ENCODE measurements around the gene BANF1.

DNA sequence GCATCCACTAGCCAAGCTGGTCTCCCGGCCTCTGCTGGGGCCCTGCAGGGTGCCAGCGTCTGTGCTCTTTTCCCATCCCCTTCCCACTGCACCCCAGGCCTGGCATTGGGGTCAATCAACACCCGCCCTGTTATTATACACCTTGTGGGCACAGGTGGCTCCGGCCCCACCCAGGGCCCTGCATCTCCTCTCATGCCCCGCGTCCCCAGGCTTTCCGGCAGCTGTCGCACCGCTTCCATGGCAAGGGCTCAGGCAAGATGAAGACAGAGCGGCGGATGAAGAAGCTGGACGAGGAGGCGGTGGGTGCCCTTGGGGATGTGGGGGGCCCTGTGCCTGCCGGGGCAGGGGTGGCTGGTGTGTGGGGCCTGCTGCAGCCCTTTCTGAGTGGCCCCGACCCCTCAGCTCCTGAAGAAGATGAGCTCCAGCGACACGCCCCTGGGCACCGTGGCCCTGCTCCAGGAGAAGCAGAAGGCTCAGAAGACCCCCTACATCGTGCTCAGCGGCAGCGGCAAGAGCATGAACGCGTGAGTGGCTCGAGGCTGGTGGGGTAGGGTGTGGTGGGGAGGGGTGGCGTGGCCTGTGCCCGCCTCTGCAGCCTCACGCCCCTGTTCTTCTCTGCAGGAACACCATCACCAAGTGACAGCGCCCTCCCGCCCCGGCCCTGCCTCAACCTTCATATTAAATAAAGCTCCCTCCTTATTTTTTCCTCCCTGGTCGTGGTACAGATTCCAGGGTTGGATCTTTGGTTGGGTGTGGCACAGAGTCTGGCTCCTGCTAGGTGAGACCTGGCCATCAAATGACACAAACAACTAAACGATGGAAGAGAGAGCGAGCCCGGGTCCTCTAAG is 23.7 kb upstream of the BANF1 start:
- TF ChIP-seq, protein P1, sequence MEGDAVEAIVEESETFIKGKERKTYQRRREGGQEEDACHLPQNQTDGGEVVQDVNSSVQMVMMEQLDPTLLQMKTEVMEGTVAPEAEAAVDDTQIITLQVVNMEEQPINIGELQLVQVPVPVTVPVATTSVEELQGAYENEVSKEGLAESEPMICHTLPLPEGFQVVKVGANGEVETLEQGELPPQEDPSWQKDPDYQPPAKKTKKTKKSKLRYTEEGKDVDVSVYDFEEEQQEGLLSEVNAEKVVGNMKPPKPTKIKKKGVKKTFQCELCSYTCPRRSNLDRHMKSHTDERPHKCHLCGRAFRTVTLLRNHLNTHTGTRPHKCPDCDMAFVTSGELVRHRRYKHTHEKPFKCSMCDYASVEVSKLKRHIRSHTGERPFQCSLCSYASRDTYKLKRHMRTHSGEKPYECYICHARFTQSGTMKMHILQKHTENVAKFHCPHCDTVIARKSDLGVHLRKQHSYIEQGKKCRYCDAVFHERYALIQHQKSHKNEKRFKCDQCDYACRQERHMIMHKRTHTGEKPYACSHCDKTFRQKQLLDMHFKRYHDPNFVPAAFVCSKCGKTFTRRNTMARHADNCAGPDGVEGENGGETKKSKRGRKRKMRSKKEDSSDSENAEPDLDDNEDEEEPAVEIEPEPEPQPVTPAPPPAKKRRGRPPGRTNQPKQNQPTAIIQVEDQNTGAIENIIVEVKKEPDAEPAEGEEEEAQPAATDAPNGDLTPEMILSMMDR (IDR thresholded peaks at IDR 0.05), result no peak
- no peak for TF ChIP-seq POLR2A (IDR thresholded peaks at IDR 0.05)
- no peak for TF ChIP-seq EP300 (IDR thresholded peaks at IDR 0.05)
